Stimulated activated CD8-positive, alpha-beta memory T cell treated with anti-CD3 and anti-CD28 coated beads, Interleukin-4, amount 100 ng/mL, for 4 hours (primary cell): ENCODE measurements around the gene KRTAP19-4.
"Not testable (repeated sequence)": the region's sequence is repeated elsewhere in the genome, so short reads cannot be mapped to it uniquely, and the experiment has no call there.

ENCODE experiments used
- DNase-seq, 2 donors: peaks; one replicate each; pipeline ENCODE4 v3.0.0-alpha.2; 2020; ENCODE audit warnings: low read depth in 2 of 2, low spot score in 1 of 2

KRTAP19-4 gene, protein sequence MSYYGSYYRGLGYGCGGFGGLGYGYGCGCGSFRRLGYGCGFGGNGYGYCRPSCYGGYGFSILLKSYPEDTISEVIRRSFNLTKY

DNA sequence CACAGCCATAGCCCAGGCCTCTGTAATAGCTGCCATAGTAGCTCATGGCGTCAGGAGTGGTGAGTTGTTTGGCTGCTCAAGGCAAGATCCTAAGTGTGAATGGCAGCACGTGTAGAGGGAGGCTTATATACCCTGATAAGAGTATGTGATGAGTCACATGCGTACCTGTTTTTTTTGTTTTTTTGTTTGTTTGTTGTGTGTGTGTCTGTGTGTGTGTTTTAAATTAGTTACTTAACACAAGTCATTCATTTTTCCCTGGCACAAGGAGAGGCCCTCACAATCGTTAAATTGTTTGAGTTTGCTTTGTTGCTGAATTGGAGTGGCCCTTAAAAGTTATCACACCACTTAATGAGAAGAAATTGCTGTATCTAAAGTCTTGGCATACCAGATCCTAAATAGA, at the start of gene KRTAP19-4:
KRTAP19-4 (minus strand) TSS at position 101 of the 400 bp plus-strand sequence; CDS start at position 46, 55 bp downstream.
- no peak for DNase-seq

DNA sequence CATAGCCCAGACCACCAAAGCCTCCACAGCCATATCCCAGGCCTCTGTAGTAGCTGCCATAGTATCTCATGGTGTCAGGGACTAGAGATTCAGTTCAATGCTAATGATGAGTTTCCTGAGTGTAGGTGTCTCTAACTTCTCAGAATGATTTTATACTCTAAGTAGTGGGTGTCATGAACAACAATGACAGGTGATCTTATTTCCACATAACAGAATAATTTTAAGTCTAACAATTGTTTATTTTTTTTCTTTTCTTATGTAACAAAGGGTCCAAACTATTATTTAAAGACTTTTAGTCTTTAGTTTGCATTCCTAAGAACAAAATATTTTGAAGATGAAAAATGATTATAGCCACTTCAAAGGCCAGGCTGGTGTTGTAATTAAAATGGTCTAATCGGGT, 44.8 kb upstream of the KRTAP19-4 start, which contains the start of gene KRTAP19-6:
KRTAP19-6 (minus strand) TSS at position 101 of the 400 bp plus-strand sequence; CDS start at position 70, 31 bp downstream.
- DNase-seq, result no peak

DNA sequence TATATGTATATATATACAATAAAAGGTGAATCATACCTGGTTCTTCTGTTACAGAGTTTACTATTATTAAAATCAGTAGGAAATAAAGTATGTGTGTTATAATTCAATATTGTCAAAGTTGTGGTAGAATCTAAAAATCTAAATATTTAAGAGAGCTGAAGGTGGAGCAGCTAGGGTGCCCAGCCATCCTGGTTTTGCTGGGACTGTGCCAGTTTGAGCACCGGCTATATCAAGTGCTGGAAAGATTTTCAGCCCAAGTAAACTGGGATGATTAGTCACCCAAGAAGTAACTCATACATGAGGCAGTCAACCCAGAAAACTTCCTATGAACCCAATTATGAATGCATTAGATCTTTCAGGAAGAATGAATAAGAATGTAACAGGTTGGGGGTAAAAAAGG, 21.9 kb upstream of the KRTAP19-4 start:
- no peak for DNase-seq

DNA sequence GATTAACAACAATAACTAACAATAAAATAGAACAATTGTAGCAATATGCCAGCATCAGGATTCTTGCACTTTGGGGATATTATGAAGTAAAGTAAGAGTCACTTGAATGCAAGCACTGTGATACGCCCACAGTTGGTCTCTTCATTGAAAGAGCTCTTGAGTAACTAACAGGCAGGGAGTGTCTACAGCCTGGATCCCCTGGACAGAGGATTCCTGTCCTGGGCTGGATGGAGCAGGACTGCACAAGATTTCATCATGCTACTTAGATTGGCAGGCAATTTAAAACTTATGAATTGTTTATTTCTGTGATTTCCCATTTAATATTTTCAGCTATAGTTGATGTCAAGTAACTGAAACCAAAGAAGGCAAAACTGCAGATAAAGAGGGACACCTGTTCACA, 18.7 kb upstream of the KRTAP19-4 start:
- no peak for DNase-seq

DNA sequence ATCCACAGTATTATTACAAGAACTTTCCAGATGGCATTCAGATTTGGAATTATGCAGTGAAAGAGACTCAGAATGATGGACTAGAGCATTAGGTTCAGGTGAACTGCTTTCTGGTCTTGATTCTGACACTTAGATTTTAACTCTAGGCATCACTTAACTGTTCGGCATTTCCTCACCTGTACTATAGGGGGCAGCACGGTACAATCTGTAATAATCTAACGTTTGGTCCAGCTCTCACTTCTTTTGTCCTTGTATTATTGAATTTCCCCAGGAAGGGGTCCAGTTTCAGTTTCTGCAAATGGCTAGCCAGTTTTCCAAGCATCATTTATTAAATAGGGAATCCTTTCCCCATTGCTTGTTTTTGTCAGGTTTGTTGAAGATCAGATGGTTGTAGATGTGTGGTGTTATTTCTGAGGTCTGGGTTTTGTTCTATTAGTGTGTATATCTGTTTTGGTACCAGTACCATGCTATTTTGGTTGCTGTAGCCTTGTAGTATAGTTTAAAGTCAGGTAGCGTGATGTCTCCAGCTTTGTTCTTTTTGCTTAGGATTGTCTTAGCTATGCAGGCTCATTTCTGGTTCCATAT, 8.7 kb upstream of the KRTAP19-4 start:
- not testable (repeated sequence) for DNase-seq

DNA sequence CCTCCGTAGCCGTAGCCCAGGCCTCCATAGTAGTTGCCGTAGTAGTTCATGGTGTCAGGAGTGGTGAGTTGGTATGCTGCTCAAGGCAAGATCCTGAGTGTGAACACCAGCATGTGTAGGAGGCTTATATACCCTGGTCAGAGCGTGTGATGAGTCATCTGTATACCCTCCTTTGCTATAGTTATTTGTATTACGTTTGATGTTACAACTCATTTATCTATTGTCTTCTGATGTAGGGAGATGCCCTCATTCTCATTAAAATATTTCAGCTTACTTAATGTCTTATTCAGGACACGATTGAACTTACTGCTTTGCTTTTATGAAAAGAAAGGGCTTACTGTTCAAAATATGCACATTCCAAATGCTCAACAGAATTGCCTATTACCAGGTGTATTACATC, 5.1 kb upstream of the KRTAP19-4 start, which contains the start of gene KRTAP19-5:
KRTAP19-5 (minus strand) TSS at position 101 of the 400 bp plus-strand sequence; CDS start at position 50, 51 bp downstream.
- no peak for DNase-seq

DNA sequence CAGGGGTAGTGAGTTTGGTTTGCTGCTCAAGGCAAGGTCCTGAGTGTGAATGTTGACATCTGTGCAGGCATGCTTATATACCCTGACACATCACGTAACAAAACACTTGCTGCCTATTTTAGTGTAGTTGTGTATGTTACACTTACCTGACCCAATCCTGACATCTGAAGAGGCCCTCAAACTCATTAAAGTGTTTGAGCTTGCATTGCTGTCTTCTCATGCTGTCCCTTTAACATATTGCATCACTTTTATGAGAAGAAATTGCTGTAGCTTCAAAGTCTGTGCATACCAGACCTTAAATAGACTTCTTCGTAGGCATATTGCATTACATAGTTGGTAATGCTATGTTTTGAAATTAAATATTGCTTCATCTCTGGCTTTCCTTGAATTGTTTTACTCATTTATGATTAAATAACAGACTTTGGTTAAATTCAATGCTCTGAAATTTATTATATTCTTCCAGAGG, 5.0 kb downstream of the KRTAP19-4 start, which contains the start of gene KRTAP19-3:
KRTAP19-3 (minus strand) TSS at position 51 of the 466 bp plus-strand sequence. CDS start 56 bp downstream, outside the sequence.
- DNase-seq, result no peak

DNA sequence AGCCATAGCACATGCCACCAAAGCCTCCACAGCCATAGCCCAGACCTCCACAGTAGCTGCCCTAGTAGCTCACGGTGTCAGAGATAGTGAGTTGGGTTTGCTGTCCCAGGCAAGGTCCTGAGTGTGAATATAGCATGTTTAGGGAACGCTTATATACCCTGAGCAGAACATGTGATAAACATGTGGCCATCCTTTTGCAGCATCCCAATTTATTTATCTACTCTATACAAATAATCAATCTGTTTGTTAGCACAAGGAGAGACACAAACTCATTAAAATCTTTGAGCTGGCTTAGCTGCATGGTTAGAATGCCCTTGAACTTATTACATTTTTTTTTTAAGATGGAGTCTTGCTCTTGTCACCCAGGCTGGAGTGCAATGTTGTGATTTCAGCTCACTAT, 9.6 kb downstream of the KRTAP19-4 start, which contains the start of gene KRTAP19-2:
KRTAP19-2 (minus strand) TSS at position 101 of the 400 bp plus-strand sequence; CDS start at position 13, 88 bp downstream.
- no peak for DNase-seq

DNA sequence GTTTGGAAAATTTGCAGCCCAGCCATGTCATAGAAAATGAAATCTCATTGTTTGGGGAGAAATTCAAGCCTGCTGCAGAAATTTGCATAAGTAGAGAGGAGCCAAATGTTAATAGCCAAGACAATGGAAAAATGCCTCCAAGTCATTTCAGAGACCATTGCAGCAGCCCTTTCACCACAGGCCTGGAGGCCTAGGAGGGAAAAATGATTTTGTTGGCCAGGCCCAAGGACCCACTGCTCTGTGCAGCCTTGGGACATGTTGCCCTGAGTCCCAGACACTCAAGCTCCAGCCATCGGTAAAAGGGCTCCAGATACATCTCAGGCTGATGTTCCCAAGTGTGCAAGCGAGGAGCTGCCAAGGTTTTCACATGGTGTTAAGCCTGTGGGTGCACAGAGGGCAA, 10.8 kb downstream of the KRTAP19-4 start:
- DNase-seq, result no peak

DNA sequence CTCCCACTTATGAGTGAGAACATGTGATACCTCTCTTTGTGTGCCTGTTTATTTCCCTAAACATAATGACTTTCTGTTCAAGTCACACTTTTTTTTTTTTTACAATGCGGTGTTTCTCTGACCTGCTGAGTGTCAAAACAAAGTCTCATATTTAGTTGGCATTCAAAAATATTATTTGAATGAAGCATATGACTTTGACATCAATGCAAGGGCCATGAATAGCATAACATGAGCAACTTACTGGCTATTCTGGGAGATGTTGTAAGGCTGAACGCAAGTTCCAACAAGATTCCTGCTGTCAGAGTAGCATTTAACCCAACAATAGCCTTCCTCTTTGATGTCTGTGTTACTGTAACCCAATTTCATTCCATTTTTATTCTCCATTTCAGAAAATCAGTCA, 14.8 kb downstream of the KRTAP19-4 start:
- DNase-seq, result no peak

DNA sequence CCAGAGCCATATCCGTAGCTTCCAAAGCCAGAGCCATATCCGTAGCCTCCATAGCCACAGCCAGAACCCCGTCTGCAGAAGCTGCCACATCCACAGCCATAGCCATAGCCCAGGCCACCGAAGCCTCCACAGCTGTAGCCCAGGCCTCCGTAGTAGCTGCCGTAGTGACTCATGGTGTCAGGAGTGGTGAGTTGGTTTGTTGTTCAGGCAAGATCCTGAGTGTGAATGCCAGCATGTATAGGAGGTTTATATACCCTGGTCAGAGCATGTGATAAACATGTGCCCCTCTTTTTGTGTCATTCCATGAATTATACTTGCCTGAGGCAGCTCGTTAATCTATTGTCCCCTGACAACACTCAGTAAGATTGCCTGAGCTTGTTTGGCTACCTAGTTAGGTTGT, 16.8 kb downstream of the KRTAP19-4 start, which contains the start of gene KRTAP19-1:
KRTAP19-1 (minus strand) TSS at position 223 of the 400 bp plus-strand sequence; CDS start at position 173, 50 bp downstream.
- no peak for DNase-seq

DNA sequence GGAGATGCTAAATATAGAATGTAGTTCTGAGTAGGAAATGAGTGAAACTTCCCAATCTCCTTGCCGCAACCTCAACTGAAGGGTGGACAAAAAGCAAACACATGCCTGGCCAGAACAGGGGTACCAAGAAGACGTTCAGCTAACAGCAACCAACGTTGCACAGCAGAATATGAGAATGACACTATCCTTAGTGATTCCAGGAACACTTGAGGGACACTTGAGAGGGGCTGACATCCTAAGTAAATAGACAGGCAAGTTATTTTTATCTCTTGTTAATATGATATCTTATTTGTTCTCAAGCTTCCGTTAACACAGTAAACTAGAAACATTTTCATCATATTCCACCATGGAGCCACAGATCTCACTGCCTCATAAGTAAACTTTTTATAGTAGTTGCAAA, 17.7 kb downstream of the KRTAP19-4 start:
- no peak for DNase-seq

DNA sequence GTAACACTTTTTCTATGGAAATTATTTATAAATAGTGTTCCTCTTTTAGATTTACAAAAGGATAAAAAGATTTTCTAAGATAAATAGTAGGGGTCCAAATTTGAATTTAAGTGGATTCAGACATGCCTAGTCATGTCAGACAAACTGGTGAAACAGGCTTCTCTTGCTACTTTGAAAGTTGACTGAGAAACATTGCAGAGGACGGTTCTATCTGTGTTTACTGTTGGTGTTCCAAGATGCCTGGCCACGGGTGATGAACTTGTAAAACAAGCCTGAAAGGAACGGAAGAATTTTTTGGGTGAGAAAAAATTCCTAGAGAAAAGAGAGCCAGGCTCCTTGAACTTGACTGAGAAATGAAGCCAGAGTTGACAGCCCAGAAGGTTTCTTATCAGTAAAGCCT, 19.0 kb downstream of the KRTAP19-4 start:
- DNase-seq, result no peak

DNA sequence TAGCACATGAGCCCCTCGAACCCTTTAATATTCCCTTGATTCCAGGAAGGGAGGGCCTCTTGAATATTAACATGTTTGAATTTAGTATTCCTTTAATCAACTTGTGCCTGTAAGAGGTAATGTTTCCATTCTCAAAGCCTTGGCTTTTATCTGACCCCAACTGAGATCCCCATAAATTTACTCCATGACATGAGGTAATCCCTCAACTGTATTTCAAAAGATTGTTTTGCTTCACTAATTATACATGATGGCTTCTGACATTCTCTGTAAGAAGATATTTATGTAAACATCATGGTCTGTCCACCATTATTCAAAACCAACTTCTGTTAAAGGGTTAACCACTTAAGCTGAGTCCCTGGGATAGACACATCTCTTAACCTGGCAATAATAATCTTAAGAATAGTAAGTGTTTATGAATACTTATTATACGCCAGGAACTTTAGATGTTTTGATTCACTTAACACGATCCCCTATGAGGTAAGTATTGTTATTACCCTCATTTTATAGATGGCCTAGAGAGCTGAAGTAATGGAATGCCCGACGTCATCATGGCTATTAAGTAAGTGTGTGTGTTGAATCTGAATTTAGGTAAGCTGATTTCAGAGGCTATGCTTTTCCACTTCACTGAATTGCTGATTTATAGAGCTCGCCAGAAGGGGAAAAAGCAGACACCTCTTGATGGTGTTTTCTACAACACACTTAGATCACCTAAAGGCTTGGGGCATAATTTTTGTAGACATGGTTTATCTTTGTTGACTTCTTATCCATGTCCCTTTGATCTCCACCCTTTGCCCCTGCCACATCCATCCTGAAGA, 27.9 kb downstream of the KRTAP19-4 start:
- no peak for DNase-seq

DNA sequence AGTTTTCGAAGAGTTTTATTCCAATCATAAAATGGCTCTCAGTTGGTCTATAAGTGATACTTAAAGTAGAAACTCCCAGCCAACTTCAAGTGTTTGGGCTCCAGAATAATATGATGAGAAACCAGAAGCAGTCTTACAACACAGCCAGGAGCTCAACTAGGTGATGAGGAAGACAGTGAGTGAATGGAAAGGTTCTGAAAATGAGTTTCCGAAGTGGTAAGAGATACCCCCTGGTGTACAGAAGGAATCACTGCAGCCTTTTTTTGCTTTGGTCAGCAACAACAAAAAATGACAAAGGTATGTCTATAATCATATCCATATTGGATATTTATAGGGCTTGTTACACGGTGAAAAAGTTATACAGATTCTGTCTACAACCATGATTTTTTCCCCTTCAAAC, 33.3 kb downstream of the KRTAP19-4 start:
- DNase-seq, result no peak

DNA sequence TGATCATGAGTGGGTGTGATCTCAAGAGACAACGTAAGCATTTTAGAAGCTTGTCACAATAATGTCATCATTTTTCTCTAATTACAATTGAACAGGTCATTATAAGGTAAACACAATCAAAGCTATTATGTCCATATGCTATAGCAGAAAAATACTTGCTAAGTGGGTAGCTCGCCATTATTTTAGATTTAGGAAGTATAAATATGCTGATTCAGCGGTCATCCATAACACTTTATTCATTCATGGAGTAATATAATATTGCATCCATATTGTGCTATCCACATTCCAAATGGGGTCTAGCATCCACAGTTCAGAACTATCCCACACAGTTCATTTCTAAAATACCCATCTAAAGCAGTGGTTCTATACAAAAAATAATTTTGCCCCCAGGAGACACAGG, 48.5 kb downstream of the KRTAP19-4 start:
- no peak for DNase-seq

DNA sequence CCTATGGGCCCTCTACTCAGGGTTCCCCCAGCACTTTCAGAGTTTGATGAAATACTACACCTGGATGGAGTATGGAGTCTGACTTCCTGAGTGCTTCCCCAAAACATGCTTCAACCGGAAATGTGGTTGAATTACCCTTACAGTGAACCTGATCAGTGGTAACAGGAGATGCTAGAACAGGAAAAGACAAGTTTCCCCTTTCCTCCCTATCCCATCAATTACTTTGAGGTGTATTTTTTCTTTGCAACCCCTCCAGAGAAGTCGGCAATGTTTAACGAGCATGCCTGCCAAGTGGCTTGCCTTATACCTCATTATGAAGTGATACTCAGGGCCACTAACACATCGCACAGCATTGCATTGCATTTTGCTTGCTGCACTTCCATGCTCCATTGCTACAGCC, 49.9 kb downstream of the KRTAP19-4 start:
- no peak for DNase-seq
